Smooth muscle cell (in vitro differentiated cells): Measurements from ENCODE around the gene C22orf39. TPM values are rescaled to one million over a fixed set of nuclear protein-coding genes. Genes with fewer than 3 reads are reported as not detected.
A peak's percentile ranks its signal among the peaks of the same experiment; 100 is the strongest.

Experiments used
- DNase-seq: peaks from one replicate; lab custom pipeline; 2025; ENCODE audit not compliant: unreplicated experiment; lab: John Stamatoyannopoulos, UW
- H2AFZ ChIP-seq: fragments of 200-600 bp; sonication (generic); 2 replicates; pipeline ENCODE4 v1.6.0; 2016; ENCODE audit warnings: antibody characterized with exemption, low read depth, mild to moderate bottlenecking
- H3F3A ChIP-seq: fragments of 200-600 bp; sonication (generic); 2 replicates; pipeline ENCODE4 v1.6.0; 2017; ENCODE audit warnings: antibody characterized with exemption, low read depth
- H3K27ac ChIP-seq: fragments of 200-600 bp; sonication (generic); 2 replicates; pipeline ENCODE4 v1.5.1; 2016; ENCODE audit warnings: low read depth, mild to moderate bottlenecking
- H3K27me3 ChIP-seq: fragments of 200-600 bp; sonication (generic); 2 replicates; pipeline ENCODE4 v1.6.1; 2016; ENCODE audit warnings: low read depth, mild to moderate bottlenecking
- H3K36me3 ChIP-seq: fragments of 200-600 bp; sonication (generic); 2 replicates; pipeline ENCODE4 v1.5.1; 2016; ENCODE audit warnings: low read depth
- H3K4me1 ChIP-seq: fragments of 200-600 bp; sonication (generic); 2 replicates; pipeline ENCODE4 v1.5.1; 2016; ENCODE audit warnings: low read depth
- H3K4me2 ChIP-seq: fragments of 200-600 bp; sonication (generic); 2 replicates; pipeline ENCODE4 v1.6.0; 2016; ENCODE audit warnings: mild to moderate bottlenecking
- H3K4me3 ChIP-seq: fragments of 200-600 bp; sonication (generic); 2 replicates; pipeline ENCODE4 v1.5.1; 2016; ENCODE audit warnings: mild to moderate bottlenecking
- H3K79me2 ChIP-seq: fragments of 200-600 bp; sonication (generic); 2 replicates; pipeline ENCODE4 v1.6.0; 2016; ENCODE audit warnings: low read depth, mild to moderate bottlenecking
- H3K9ac ChIP-seq: fragments of 200-600 bp; sonication (generic); 2 replicates; pipeline ENCODE4 v1.6.0; 2016; ENCODE audit warnings: low read depth
- H3K9me3 ChIP-seq: fragments of 200-600 bp; sonication (generic); replicated peaks from 2 replicates; pipeline ENCODE4 v1.5.1; 2016; ENCODE audit warnings: low read depth
- H4K20me1 ChIP-seq: fragments of 200-600 bp; sonication (generic); 2 replicates; pipeline ENCODE4 v1.6.0; 2016; ENCODE audit warnings: low read depth
- WGBS: methylation state at CpG from one replicate; pipeline ENCODE4 v1.1.7; 2016; ENCODE audit warnings: low lambda C conversion rate; 5-methylcytosine and 5-hydroxymethylcytosine counted together
- polyA plus RNA-seq: library from polyadenylated mRNA; unstranded; fragments of >200 nt; fragmentation: Nextera tagmentation; extraction: Ambion mirVana; gene quantifications from 2 replicates; pipeline ENCODE4 v1.2.1, GENCODE V29; 2016
- total RNA-seq: library from RNA; depleted of rRNA; stranded (reverse); fragments of >200 nt; gene quantifications from 2 replicates; pipeline ENCODE4 v1.2.3, GENCODE V29; 2014
- TF ChIP-seq, protein P1 (sequence below): fragments of 200-600 bp; sonication (generic); IDR thresholded peaks from 2 replicates; pipeline ENCODE4 v1.5.1; 2017; ENCODE audit warnings: borderline replicate concordance, mild to moderate bottlenecking, antibody characterized with exemption; ENCODE audit not compliant: insufficient read depth, poor library complexity, severe bottlenecking

The C22orf39 gene, protein sequence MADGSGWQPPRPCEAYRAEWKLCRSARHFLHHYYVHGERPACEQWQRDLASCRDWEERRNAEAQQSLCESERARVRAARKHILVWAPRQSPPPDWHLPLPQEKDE
- total RNA-seq (16.5 and 23.0 TPM in 2 replicates), polyA plus RNA-seq (20.8 and 29.5 TPM in 2 replicates)

DNA sequence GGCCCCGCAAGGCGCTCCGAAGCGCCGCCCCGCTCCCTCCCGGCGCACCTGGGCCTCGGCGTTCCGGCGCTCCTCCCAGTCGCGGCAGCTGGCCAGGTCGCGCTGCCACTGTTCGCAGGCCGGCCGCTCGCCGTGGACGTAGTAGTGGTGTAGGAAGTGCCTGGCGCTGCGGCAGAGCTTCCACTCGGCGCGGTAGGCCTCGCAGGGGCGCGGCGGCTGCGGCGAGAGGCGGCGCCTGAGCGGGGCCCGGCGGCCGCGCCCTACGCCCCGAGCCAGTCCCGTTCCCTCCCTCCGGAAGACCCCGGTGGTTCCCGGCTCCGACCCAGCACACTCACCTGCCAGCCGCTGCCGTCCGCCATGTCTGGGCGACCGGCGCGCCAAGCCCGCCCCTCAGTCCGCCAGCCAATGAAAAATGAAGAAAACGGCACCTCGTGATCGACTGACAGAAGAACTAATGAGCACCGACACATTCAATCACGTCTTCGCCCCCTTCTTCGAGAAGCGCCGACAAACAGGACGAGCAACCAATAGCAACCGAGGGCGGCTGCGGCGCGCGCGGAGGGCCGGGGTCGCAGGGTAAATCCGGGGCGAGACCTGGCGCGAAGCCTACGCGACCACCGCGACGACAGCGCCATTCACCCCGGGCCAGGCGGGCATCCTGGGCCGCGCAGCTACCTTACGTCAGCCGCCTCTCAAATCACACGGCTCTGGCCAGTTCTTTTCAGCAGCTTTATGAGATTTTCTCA, at the start of gene C22orf39:
Gene C22orf39 (minus strand): TSS at position 382 of the 746 bp plus-strand sequence. CDS start 23 bp downstream, at position 359.
- TF ChIP-seq, protein P1, sequence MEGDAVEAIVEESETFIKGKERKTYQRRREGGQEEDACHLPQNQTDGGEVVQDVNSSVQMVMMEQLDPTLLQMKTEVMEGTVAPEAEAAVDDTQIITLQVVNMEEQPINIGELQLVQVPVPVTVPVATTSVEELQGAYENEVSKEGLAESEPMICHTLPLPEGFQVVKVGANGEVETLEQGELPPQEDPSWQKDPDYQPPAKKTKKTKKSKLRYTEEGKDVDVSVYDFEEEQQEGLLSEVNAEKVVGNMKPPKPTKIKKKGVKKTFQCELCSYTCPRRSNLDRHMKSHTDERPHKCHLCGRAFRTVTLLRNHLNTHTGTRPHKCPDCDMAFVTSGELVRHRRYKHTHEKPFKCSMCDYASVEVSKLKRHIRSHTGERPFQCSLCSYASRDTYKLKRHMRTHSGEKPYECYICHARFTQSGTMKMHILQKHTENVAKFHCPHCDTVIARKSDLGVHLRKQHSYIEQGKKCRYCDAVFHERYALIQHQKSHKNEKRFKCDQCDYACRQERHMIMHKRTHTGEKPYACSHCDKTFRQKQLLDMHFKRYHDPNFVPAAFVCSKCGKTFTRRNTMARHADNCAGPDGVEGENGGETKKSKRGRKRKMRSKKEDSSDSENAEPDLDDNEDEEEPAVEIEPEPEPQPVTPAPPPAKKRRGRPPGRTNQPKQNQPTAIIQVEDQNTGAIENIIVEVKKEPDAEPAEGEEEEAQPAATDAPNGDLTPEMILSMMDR = no peak
- H3K36me3 ChIP-seq = peaks cover 9% of the 10 kb centered on the region

DNA sequence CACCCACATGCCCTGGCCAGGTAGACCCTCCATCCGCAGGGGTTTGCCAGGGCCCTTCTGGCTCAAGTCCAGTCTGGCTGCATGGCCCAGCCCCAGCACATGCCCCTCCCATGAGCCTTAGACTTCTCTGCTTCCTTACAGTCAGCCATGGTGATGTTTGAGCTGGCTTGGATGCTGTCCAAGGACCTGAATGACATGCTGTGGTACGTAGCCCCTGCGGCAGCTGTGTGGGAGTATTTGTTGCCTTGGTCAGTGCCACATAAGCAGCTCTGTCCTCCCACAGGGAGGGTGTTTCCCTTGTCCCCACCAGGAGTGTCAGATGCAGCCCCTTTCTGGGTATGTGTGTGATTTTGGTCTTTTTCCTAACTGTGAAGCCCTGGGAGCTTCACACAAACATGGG, 49.7 kb upstream of the C22orf39 start:
- Histone ChIP-seq H3F3A (no peaks in the 10 kb centered on the region), H3K4me1 (no peaks in the 10 kb centered on the region), H3K27me3 (no peaks in the 10 kb centered on the region), H3K4me2 (no peak overlapping the region), H4K20me1 (no peaks in the 10 kb centered on the region), H3K9ac (peak overlapping the region; percentile 48), H2AFZ (peak overlapping the region; percentile 62), H3K36me3 (no peaks in the 10 kb centered on the region), H3K27ac (peak overlapping the region; percentile 36), H3K4me3 (no peak overlapping the region), H3K79me2 (no peaks in the 10 kb centered on the region), H3K9me3 (no peaks in the 10 kb centered on the region)
- DNase-seq = no peak
- 54% methylated on average over 3 of the region's 3 CpGs for WGBS
- TF ChIP-seq, protein P1 = no peak

More for the DNA sequence above, at the start of gene C22orf39:
- Histone ChIP-seq H3K4me3 (peak within 1 kb of the TSS; percentile 92), H3K4me2 (peak within 1 kb of the TSS; percentile 93), H2AFZ (peak within 1 kb of the TSS; percentile 91), H3K27me3 (no peaks in the 10 kb centered on the region), H3K27ac (peak within 1 kb of the TSS; percentile 76), H3K79me2 (peaks cover 40% of the 10 kb centered on the region), H3F3A (peaks cover 10% of the 10 kb centered on the region), H4K20me1 (peaks cover 25% of the 10 kb centered on the region), H3K9me3 (no peaks in the 10 kb centered on the region), H3K4me1 (peaks cover 15% of the 10 kb centered on the region), H3K9ac (peak within 1 kb of the TSS; percentile 85)
- peak; percentile 45 for DNase-seq
- WGBS = under 1% methylated on average over 61 of the region's 92 CpGs

DNA sequence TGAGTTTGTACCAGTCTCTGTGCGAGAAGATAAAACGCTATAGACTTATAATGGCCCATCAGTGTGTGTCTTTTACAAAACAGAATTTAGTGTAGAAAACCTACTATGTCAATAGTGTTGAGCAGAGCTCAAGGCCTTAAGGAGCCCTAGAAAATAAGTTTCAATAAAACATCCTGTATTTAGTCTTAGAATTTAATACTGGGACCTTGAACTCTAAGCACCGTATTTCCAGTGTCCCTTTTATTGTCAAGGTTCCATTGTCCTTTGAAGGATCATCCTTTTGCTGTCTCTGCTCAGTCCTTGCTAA, 48.8 kb upstream of the C22orf39 start:
- no peak for DNase-seq
- H3K4me2 ChIP-seq = no peak overlapping the region
- H3K36me3 ChIP-seq = no peaks in the 10 kb centered on the region
- no peak overlapping the region for H3K9ac ChIP-seq
- no peak overlapping the region for H3K27ac ChIP-seq
- no peaks in the 10 kb centered on the region for H4K20me1 ChIP-seq
- H3K27me3 ChIP-seq = no peaks in the 10 kb centered on the region
- no peaks in the 10 kb centered on the region for H3K9me3 ChIP-seq
- TF ChIP-seq, protein P1 = no peak
- no peaks in the 10 kb centered on the region for H3K79me2 ChIP-seq
- no peak overlapping the region for H2AFZ ChIP-seq
- H3K4me3 ChIP-seq = no peak overlapping the region
- H3F3A ChIP-seq = no peaks in the 10 kb centered on the region
- no peaks in the 10 kb centered on the region for H3K4me1 ChIP-seq
- WGBS = 97% methylated on average over 3 of the region's 3 CpGs
